Psoas muscle (tissue), 8 donors: ENCODE data around the gene PAF1. TPM values are rescaled to one million over a fixed set of nuclear protein-coding genes. Genes with fewer than 3 reads are reported as not detected.

Source experiments
- ATAC-seq, 4 donors: fragments of 200-7000 bp; cut with Tn5 transposase; one replicate each; pipeline ENCODE4 v1.9.1; 2020; ENCODE audit warnings: moderate library complexity in 3 of 4, mild to moderate bottlenecking in 2 of 4
- DNase-seq, 2 donors: peaks; one replicate each; pipeline ENCODE4 v3.0.0-alpha.2; 2020
- H3K27ac ChIP-seq: fragments of 200-600 bp; one replicate; pipeline ENCODE4 v1.8.0; 2022
- H3K27me3 ChIP-seq, 3 donors: fragments of 200-600 bp in 1 of 3; one replicate each; pipeline versions ENCODE4 v1.6.1 to v1.8.0; 2013 to 2022; ENCODE audit warnings: low read length in 2 of 3, mild to moderate bottlenecking in 2 of 3, moderate library complexity in 1 of 3; ENCODE audit not compliant: insufficient read depth in 3 of 3
- H3K36me3 ChIP-seq, 2 donors: fragments of 200-600 bp in 1 of 2; one replicate each; pipeline versions ENCODE4 v1.6.1 to v1.8.0; 2013 to 2022; ENCODE audit warnings: low read depth in 1 of 2, mild to moderate bottlenecking in 1 of 2, moderate library complexity in 1 of 2; ENCODE audit not compliant: insufficient read depth in 1 of 2
- H3K4me1 ChIP-seq: fragments of 200-600 bp; one replicate; pipeline ENCODE4 v1.8.0; 2022
- H3K4me3 ChIP-seq: fragments of 200-600 bp; one replicate; pipeline ENCODE4 v1.8.0; 2022; ENCODE audit warnings: mild to moderate bottlenecking
- H3K9me3 ChIP-seq: fragments of 200-600 bp; one replicate; pipeline ENCODE4 v1.8.0; 2022
- CTCF ChIP-seq: fragments of 200-600 bp; IDR thresholded peaks from one replicate; pipeline ENCODE4 v1.8.0; 2022; ENCODE audit warnings: antibody characterized with exemption
- WGBS, 3 donors: extraction: QIAGEN DNeasy Blood & Tissue Kit; methylation state at CpG; one replicate each; pipeline versions ENCODE4 v1.1.6 to v1.1.7; 2013; 5-methylcytosine and 5-hydroxymethylcytosine counted together
- intact Hi-C, 2 donors: fragments of 100-400 bp; cut with DNase I; formaldehyde crosslinking; loops; one replicate each; pipeline versions ENCODE4 v1.11.0 to v1.14.2; 2022
- polyA plus RNA-seq, 3 donors: library from polyadenylated mRNA; stranded (reverse); fragments of 200-250 nt; gene quantifications; one replicate each; pipeline ENCODE4 v1.2.3, GENCODE V29; 2013
- total RNA-seq, 4 donors: library from RNA; stranded (reverse); fragmentation: NEBNext Ultra II Directional in 2 of 4; extraction: Animal tissue kit (Norgen Biotek cat#: 25700) in 2 of 4; gene quantifications; one replicate each; pipeline versions ENCODE4 v1.2.1 to v1.2.4, GENCODE V29; 2021 to 2023
- donor health status: healthy with polysubstance abuse.
- donor health status: DM: no; HTN: no; CAD: no; lungs with moderate emphysema.
- donor health status: Bipolar disorder and iron deficiency.
- donor health status: healthy.
- donor health status: DM: yes; HTN: yes; CAD: no.
- donor health status: DM: no; HTN: no; CAD: no.
- donor health status: DM: no; HTN: no; CAD: no.
- donor health status: DM: yes; HTN: yes; CAD: no.

PAF1 gene
- total and polyA plus RNA-seq, 7 donors: 33.7 to 58.0 (median 35.1) TPM

GRCh38 chr19:39351537-39352064 lies 39.3 kb downstream of the PAF1 start:
- 37 to 47% (median 44%) methylated on average over 4 of the region's 4 CpGs for WGBS, 3 donors
- H3K36me3 ChIP-seq: peaks cover 16 to 87% of the 10 kb centered on the region in 2 donors
- DNase-seq: no peak
- no peak overlapping the region for H3K4me3 ChIP-seq
- H3K9me3 ChIP-seq: no peaks in the 10 kb centered on the region
- H3K27me3 ChIP-seq: no peaks in the 10 kb centered on the region
- peak; percentile 28 to 59 (median 35) for ATAC-seq
- H3K27ac ChIP-seq: peak overlapping the region; percentile 58
- peaks cover 37% of the 10 kb centered on the region for H3K4me1 ChIP-seq
- intact Hi-C loops: no loop called here
- no peak for TF ChIP-seq CTCF

- WGBS, 3 donors: 97 to 100% (median 100%) methylated on average over 3 of the region's 3 CpGs
- H3K27me3 ChIP-seq: no peaks in the 10 kb centered on the region
- no peak overlapping the region for H3K27ac ChIP-seq
- TF ChIP-seq CTCF: no peak
- H3K36me3 ChIP-seq: peaks cover 13 to 87% of the 10 kb centered on the region in 2 donors
- H3K4me1 ChIP-seq: peaks cover 52% of the 10 kb centered on the region
- no peaks in the 10 kb centered on the region for H3K9me3 ChIP-seq
- ATAC-seq (no peak), DNase-seq (no peak)
- no peak overlapping the region for H3K4me3 ChIP-seq
- intact Hi-C loops: no loop called here
These were observed 40.8 kb downstream of the PAF1 start for GRCh38 chr19:39350156-39350555.

GRCh38 chr19:39349326-39349725 lies 41.6 kb downstream of the PAF1 start:
- Histone ChIP-seq H3K4me3 (no peak overlapping the region), H3K27ac (peak overlapping the region; percentile 44), H3K36me3 (peaks cover 13 to 78% of the 10 kb centered on the region in 2 donors), H3K4me1 (peaks cover 60% of the 10 kb centered on the region), H3K9me3 (no peaks in the 10 kb centered on the region), H3K27me3 (no peaks in the 10 kb centered on the region)
- no peak for TF ChIP-seq CTCF
- ATAC-seq: no peak
- 82 to 91% (median 90%) methylated on average over 4 of the region's 4 CpGs for WGBS, 3 donors
- DNase-seq: no peak
- intact Hi-C loops: loop anchor here (10.0 kb wide), 2 partner anchors 85 to 185 kb away; partner anchors contain the start of genes EID2B (in 1 of the 2) and RPS16 (in 1 of the 2)

- DNase-seq (no peak), ATAC-seq (no peak)
- H3K27me3 ChIP-seq: no peaks in the 10 kb centered on the region
- peaks cover 63% of the 10 kb centered on the region for H3K4me1 ChIP-seq
- intact Hi-C loops: loop anchor here (10.0 kb wide), 2 partner anchors 87 to 187 kb away; partner anchors contain the start of genes EID2B (in 1 of the 2) and RPS16 (in 1 of the 2)
- no peaks in the 10 kb centered on the region for H3K9me3 ChIP-seq
- WGBS, 3 donors: 80 to 91% (median 86%) methylated on average over 4 of the region's 4 CpGs
- peak overlapping the region; percentile 58 for H3K27ac ChIP-seq
- TF ChIP-seq CTCF: no peak
- H3K36me3 ChIP-seq: peaks cover 13 to 60% of the 10 kb centered on the region in 2 donors
- no peak overlapping the region for H3K4me3 ChIP-seq
These were observed 43.4 kb downstream of the PAF1 start for GRCh38 chr19:39347332-39348164.
